ENCODE data around the gene PGM2. TPM values are rescaled to one million over a fixed set of nuclear protein-coding genes. Genes with fewer than 3 reads are reported as not detected.

Gene PGM2
- total RNA-seq, 1 experiment from 2014 or later: 31.0 TPM

DNA sequence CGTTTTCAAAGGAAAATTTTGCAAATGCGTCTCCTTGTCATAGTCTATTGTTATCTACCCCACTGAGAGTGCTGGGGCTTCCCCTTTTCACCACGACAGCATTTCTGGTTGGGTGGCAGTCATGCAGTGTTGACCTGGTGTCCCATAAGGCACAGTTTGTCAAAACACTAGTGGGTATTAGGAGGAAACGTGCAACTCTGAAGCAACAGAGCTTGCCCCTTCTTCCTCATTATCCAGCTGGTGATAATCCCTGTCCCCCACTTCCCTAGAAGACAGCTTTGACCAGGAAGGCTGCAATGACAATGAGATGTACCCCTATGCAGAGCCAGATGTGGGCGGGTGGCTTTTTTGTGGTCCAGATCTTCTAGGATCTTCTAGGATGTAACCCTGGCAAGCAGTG, 66.2 kb downstream of the PGM2 start:
- intact Hi-C loops (cut with micrococcal nuclease; ENCODE audit: unreplicated experiment): no loop called here
- Histone ChIP-seq H3K27ac (ENCODE audit: low read depth, low read length, poor library complexity, severe bottlenecking) (no peak overlapping the region), H3K4me3 (ENCODE audit: low read depth, low read length, poor library complexity, severe bottlenecking) (no peak overlapping the region), H3K9me3 (ENCODE audit: low read depth, low read length, poor library complexity, severe bottlenecking) (no peaks in the 10 kb centered on the region), H3K36me3 (ENCODE audit: insufficient read depth, low read length, poor library complexity, severe bottlenecking) (no peaks in the 10 kb centered on the region), H3K4me1 (ENCODE audit: insufficient read depth, low read length, poor library complexity, severe bottlenecking) (no peaks in the 10 kb centered on the region), H3K27me3 (replicated peaks; ENCODE audit: insufficient read depth, low read depth, low read length, poor library complexity) (peaks cover 76% of the 10 kb centered on the region)
- DNase-seq (ENCODE audit: low spot score): no peak
- ChIA-PET POLR2A (ENCODE audit: low non-redundant PET) (no interaction called here), CTCF (no interaction called here)
- no TSS peak for BruUV-seq (replicated peaks)
- TF ChIP-seq CTCF (conservative IDR thresholded peaks at IDR 0.05; ENCODE audit: low read depth, low read length): no peak

DNA sequence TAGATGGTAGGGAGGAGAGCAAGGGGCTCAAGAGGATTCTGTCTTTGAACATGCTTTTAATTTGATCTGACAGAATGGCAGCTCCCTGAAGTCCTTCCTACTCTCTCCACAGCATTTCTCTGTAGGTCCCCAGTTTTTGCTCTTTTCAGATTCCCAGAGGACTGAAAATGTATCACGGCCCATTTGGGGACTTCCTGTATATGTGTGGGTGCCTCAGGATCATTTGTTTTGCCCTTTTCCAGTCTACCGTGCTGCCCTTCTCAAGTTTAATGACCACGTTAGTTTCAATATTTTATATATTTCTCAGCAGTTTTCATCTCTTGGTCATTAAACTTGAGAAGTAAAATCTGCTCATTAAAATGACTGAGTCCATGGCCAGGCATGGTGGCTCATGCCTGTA, 66.7 kb downstream of the PGM2 start:
- Histone ChIP-seq H3K36me3 (ENCODE audit: insufficient read depth, low read length, poor library complexity, severe bottlenecking) (no peaks in the 10 kb centered on the region), H3K9me3 (ENCODE audit: low read depth, low read length, poor library complexity, severe bottlenecking) (no peaks in the 10 kb centered on the region), H3K27ac (ENCODE audit: low read depth, low read length, poor library complexity, severe bottlenecking) (no peak overlapping the region), H3K4me3 (ENCODE audit: low read depth, low read length, poor library complexity, severe bottlenecking) (no peak overlapping the region), H3K27me3 (replicated peaks; ENCODE audit: insufficient read depth, low read depth, low read length, poor library complexity) (peaks cover 82% of the 10 kb centered on the region), H3K4me1 (ENCODE audit: insufficient read depth, low read length, poor library complexity, severe bottlenecking) (no peaks in the 10 kb centered on the region)
- POLR2A ChIA-PET (ENCODE audit: low non-redundant PET): no interaction called here
- DNase-seq (ENCODE audit: low spot score): no peak
- intact Hi-C loops (cut with micrococcal nuclease; ENCODE audit: unreplicated experiment): no loop called here
- TF ChIP-seq CTCF (conservative IDR thresholded peaks at IDR 0.05; ENCODE audit: low read depth, low read length): no peak
- no peak for TF ChIP-seq EZH2 (IDR thresholded peaks at IDR 0.05; ENCODE audit: borderline replicate concordance, low read depth, low read length, poor library complexity, severe bottlenecking)
- BruUV-seq (replicated peaks): no TSS peak
- CTCF ChIA-PET: no interaction called here

DNA sequence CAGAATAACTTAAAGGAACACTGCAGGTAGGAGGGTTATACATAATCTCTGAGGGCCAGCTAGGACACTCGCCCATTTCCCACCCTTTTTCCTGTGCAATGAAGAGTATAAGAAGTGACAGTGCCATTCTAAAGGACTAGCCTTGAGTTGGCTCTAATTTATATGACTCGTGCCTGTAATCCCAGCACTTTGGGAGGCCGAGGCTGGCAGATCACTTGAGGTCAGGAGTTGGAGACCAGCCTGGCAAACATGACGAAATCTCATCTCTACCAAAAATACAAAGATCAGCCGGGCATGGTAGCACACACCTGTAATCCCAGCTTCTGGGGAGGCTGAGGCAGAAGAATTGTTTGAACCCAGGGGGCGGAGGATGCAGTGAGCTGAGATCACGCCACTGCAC, 68.8 kb downstream of the PGM2 start:
- BruUV-seq (replicated peaks): no TSS peak
- DNase-seq (ENCODE audit: low spot score): no peak
- Histone ChIP-seq H3K27me3 (replicated peaks; ENCODE audit: insufficient read depth, low read depth, low read length, poor library complexity) (peaks cover 71% of the 10 kb centered on the region), H3K9me3 (ENCODE audit: low read depth, low read length, poor library complexity, severe bottlenecking) (no peaks in the 10 kb centered on the region), H3K4me3 (ENCODE audit: low read depth, low read length, poor library complexity, severe bottlenecking) (no peak overlapping the region), H3K27ac (ENCODE audit: low read depth, low read length, poor library complexity, severe bottlenecking) (no peak overlapping the region), H3K4me1 (ENCODE audit: insufficient read depth, low read length, poor library complexity, severe bottlenecking) (no peaks in the 10 kb centered on the region), H3K36me3 (ENCODE audit: insufficient read depth, low read length, poor library complexity, severe bottlenecking) (no peaks in the 10 kb centered on the region)
- intact Hi-C loops (cut with micrococcal nuclease; ENCODE audit: unreplicated experiment): no loop called here
- POLR2A ChIA-PET (ENCODE audit: low non-redundant PET): no interaction called here
- CTCF ChIA-PET: no interaction called here
- TF ChIP-seq EZH2 (IDR thresholded peaks at IDR 0.05; ENCODE audit: borderline replicate concordance, low read depth, low read length, poor library complexity, severe bottlenecking) (no peak), CTCF (conservative IDR thresholded peaks at IDR 0.05; ENCODE audit: low read depth, low read length) (no peak)

All from A673 (cell line).